Transverse colon (tissue), 4 donors: ENCODE data around the gene VPS13D.

Source experiments
- EP300 ChIP-seq: sonication (generic); formaldehyde crosslinking; IDR thresholded peaks from one replicate; pipeline ENCODE4 v1.6.1; 2017; ENCODE audit warnings: antibody characterized with exemption, low read depth
- POLR2A ChIP-seq: fragments of 450-650 bp; IDR thresholded peaks from one replicate; pipeline ENCODE4 v1.6.1; 2016; ENCODE audit warnings: antibody characterized with exemption, mild to moderate bottlenecking, moderate library complexity
- POLR2AphosphoS5 ChIP-seq, 3 donors: sonication (generic); formaldehyde crosslinking; IDR thresholded peaks; one replicate each; pipeline ENCODE4 v1.6.1; 2016; ENCODE audit warnings: antibody characterized with exemption in 3 of 3
- TF ChIP-seq, protein P1 (sequence below), 5 experiments: fragments of 200-600 bp in 3 of 5; fragments of 450-650 bp in 2 of 5; sonication (generic) in 3 of 5; IDR thresholded peaks; 1 replicate in 2 of 5; 2 replicates in 3 of 5; pipeline ENCODE4 v1.5.1; 2016 to 2017; ENCODE audit warnings: antibody characterized with exemption in 5 of 5, inconsistent platforms in 3 of 5, mild to moderate bottlenecking in 2 of 5, moderate library complexity in 1 of 5

- TF ChIP-seq POLR2A (no peak), EP300 (no peak), POLR2AphosphoS5 (IDR thresholded peaks at IDR 0.05) (no peak)
- TF ChIP-seq, protein P1, sequence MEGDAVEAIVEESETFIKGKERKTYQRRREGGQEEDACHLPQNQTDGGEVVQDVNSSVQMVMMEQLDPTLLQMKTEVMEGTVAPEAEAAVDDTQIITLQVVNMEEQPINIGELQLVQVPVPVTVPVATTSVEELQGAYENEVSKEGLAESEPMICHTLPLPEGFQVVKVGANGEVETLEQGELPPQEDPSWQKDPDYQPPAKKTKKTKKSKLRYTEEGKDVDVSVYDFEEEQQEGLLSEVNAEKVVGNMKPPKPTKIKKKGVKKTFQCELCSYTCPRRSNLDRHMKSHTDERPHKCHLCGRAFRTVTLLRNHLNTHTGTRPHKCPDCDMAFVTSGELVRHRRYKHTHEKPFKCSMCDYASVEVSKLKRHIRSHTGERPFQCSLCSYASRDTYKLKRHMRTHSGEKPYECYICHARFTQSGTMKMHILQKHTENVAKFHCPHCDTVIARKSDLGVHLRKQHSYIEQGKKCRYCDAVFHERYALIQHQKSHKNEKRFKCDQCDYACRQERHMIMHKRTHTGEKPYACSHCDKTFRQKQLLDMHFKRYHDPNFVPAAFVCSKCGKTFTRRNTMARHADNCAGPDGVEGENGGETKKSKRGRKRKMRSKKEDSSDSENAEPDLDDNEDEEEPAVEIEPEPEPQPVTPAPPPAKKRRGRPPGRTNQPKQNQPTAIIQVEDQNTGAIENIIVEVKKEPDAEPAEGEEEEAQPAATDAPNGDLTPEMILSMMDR (IDR thresholded peaks at IDR 0.05): no peak
Observed at GRCh38 chr1:12428334-12428733, 198.5 kb downstream of the VPS13D start.
